Measurements from ENCODE around the gene RCOR2.

GRCh38 chr11:63940786-63941185, 23.8 kb upstream of the RCOR2 start:
- TF ChIP-seq CTCF (IDR thresholded peaks at IDR 0.05; ENCODE audit: low read length) (no peak), EZH2 (IDR thresholded peaks at IDR 0.05; ENCODE audit: borderline replicate concordance, low read length) (no peak)

Data from OCI-LY1 (cell line).